Mucosa of descending colon (tissue), 3 donors: Measurements from ENCODE around the gene NHEJ1. TPM values are rescaled to one million over a fixed set of nuclear protein-coding genes. Genes with fewer than 3 reads are reported as not detected.

Experiments
- ATAC-seq: fragments of 200-7000 bp; cut with Tn5 transposase; one replicate; pipeline ENCODE4 v1.9.1; 2020; ENCODE audit warnings: mild to moderate bottlenecking, moderate library complexity
- DNase-seq, 3 donors: peaks; one replicate each; pipeline ENCODE4 v3.0.0-alpha.2; 2020
- H3K36me3 ChIP-seq: fragments of 200-600 bp; one replicate; pipeline ENCODE4 v1.8.0; 2021; ENCODE audit warnings: low read depth, mild to moderate bottlenecking
- H3K4me1 ChIP-seq: fragments of 200-600 bp; one replicate; pipeline ENCODE4 v1.8.0; 2021; ENCODE audit warnings: low read depth, mild to moderate bottlenecking
- H3K4me3 ChIP-seq: fragments of 200-600 bp; one replicate; pipeline ENCODE4 v1.8.0; 2021; ENCODE audit warnings: mild to moderate bottlenecking
- H3K9me3 ChIP-seq: fragments of 200-600 bp; one replicate; pipeline ENCODE4 v1.8.0; 2021; ENCODE audit warnings: mild to moderate bottlenecking
- CTCF ChIP-seq: fragments of 200-600 bp; IDR thresholded peaks from one replicate; pipeline ENCODE4 v1.8.0; 2022; ENCODE audit warnings: antibody characterized with exemption, mild to moderate bottlenecking
- intact Hi-C, 2 donors: fragments of 100-400 bp; cut with DNase I in 1 of 2; cut with micrococcal nuclease in 1 of 2; formaldehyde crosslinking; loops; one replicate each; pipeline versions ENCODE4 v1.11.0 to v1.11.1; 2022; cut with DNase I, micrococcal nuclease
- total RNA-seq, 3 donors: library from RNA; stranded (reverse); fragmentation: NEBNext Ultra II Directional in 2 of 3; extraction: Animal tissue kit (Norgen Biotek cat#: 25700) in 2 of 3; gene quantifications; one replicate each; pipeline versions ENCODE4 v1.2.1 to v1.2.4, GENCODE V29; 2021 to 2023
- donor health status: DM: no; HTN: no; CAD: no; lungs with moderate emphysema.
- donor health status: DM: no; HTN: no; CAD: no.
- donor health status: DM: no; HTN: yes; CAD: no.

Gene NHEJ1
- total RNA-seq, 3 donors from 2014 or later = 31.9 to 63.6 (median 41.7) TPM

- intact Hi-C loops = no loop called here
Observed at GRCh38 chr2:219042750-219043149, 117.9 kb downstream of the NHEJ1 start.

DNA sequence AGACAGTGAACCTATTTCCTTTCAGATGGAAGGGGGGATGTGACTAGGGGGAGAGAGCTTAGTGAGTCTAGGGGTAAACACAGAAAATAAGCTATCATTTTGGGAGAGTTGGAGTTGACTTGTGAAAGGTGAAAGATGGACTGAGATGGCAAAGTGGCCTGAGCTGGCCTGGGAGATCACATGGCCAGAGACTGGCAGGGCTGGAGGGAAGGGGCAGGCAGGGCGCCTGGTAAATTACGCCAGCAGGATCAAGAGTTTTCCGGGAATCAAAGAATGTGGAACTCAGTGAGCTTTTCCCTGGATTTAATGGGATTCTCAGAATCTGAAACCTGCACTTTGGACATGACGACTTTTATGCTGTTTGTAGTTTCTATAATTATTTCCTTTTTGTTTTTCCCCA is 118.5 kb downstream of the NHEJ1 start:
- Histone ChIP-seq H3K9me3 (no peaks in the 10 kb centered on the region), H3K4me1 (peaks cover 10% of the 10 kb centered on the region), H3K36me3 (no peaks in the 10 kb centered on the region), H3K4me3 (no peak overlapping the region)
- TF ChIP-seq CTCF = no peak
- ATAC-seq (no peak), DNase-seq (no peak)
- intact Hi-C loops = no loop called here

More at GRCh38 chr2:219042750-219043149, 117.9 kb downstream of the NHEJ1 start:
- Histone ChIP-seq H3K4me1 (peaks cover 10% of the 10 kb centered on the region), H3K36me3 (no peaks in the 10 kb centered on the region), H3K9me3 (no peaks in the 10 kb centered on the region), H3K4me3 (no peak overlapping the region)
- ATAC-seq (peak; percentile 82), DNase-seq (peak in 1 of 3 donors; percentile 32)
- no peak for TF ChIP-seq CTCF

DNA sequence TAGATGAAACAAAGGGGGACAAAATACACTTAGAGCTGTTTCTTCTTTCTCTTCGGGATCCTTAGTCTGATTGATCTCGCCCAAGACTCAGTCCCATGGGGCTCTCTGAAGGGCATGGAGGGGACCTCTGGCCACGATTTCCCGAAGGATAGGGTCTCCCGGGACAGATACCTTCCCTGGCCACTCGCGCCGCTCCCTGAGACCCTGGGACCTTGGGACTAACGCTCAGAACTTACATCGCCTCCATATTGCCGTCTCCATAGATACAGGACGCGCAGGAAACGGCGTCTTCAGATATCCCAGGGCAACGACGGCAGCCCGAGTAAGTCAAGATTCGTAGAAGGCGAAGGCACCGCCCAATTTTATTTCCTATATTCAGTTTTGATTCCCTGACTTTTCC is 119.4 kb downstream of the NHEJ1 start, which contains the start of gene CFAP65:
Gene CFAP65, minus strand, starts transcription at position 265 of the 400 bp plus-strand sequence. CDS start 2,468 bp downstream, outside the sequence.
- ATAC-seq (peak; percentile 73), DNase-seq (peak in 2 of 3 donors; percentile 67 to 78)
- intact Hi-C loops = no loop called here
- no peak for TF ChIP-seq CTCF
- H3K4me3 ChIP-seq = no peak within 1 kb of the TSS
- H3K9me3 ChIP-seq = no peaks in the 10 kb centered on the region
- H3K4me1 ChIP-seq = peaks cover 10% of the 10 kb centered on the region
- H3K36me3 ChIP-seq = no peaks in the 10 kb centered on the region

- TF ChIP-seq CTCF = no peak
- no peak overlapping the region for H3K4me3 ChIP-seq
- H3K9me3 ChIP-seq = no peaks in the 10 kb centered on the region
- no peak for ATAC-seq
- intact Hi-C loops = loop anchor here in 1 of 2 donors (10.0 kb wide), 1 partner anchor 116 kb away; no protein-coding TSS in a partner anchor
- no peaks in the 10 kb centered on the region for H3K36me3 ChIP-seq
- H3K4me1 ChIP-seq = peaks cover 10% of the 10 kb centered on the region
- DNase-seq = no peak
Observed at GRCh38 chr2:219038600-219038999, 122.0 kb downstream of the NHEJ1 start.

DNA sequence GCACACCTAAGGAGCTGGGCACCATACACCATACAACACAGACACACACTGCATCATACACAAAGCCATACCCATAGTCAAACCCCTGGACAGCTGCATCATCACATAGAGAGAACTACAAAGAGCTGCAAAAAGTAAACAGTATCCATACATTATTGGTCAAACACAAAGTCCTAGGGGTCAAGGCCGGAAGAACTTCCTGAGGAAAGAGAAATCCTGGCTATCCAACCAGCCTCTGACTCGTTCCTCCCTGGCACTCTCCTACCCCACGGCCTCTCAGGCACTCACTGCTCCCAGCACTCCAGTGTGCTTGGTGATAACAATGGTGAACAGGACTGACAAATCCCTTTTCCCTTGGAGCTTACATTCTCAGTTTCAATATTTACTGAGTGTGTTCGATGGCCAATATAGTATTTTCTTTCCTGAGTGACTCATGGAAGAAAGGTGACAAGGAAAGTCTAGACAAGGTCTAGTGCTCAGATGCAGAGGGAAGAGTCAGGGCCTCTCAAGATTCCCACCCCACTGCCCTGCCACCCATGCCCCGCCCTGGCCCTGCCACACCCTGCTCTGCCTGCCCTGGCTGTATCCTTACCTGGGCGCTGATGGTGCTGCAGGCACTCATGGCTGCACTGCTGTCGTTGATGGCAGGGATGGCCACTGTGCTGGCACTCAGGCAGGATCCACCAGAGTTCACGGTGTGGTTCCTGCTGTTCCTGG is 122.7 kb downstream of the NHEJ1 start:
- DNase-seq (no peak), ATAC-seq (peak; percentile 79)
- intact Hi-C loops = loop anchor here in 1 of 2 donors (10.0 kb wide), 1 partner anchor 117 kb away; no protein-coding TSS in a partner anchor
- H3K4me1 ChIP-seq = peaks cover 10% of the 10 kb centered on the region
- H3K36me3 ChIP-seq = no peaks in the 10 kb centered on the region
- no peak overlapping the region for H3K4me3 ChIP-seq
- no peak for TF ChIP-seq CTCF
- no peaks in the 10 kb centered on the region for H3K9me3 ChIP-seq
